CD14-positive monocyte (primary cell): ENCODE results near the gene CALR3. TPM values are rescaled to one million over a fixed set of nuclear protein-coding genes. Genes with fewer than 3 reads are reported as not detected.

ENCODE experiments used
- DNase-seq, 3 donors: peaks; one replicate each; pipeline ENCODE4 v3.0.0-alpha.2; 2011 to 2022
- H2AFZ ChIP-seq: 2 replicates; pipeline ENCODE4 v1.6.0; 2012; ENCODE audit warnings: mild to moderate bottlenecking, low read depth, low read length, inconsistent platforms; ENCODE audit not compliant: insufficient read depth, poor library complexity, severe bottlenecking
- H3K27ac ChIP-seq, 2 donors: 1 replicate in 1 of 2; 2 replicates in 1 of 2; pipeline ENCODE4 v1.5.1; 2012 to 2013; ENCODE audit warnings: low read length in 2 of 2, control low read depth in 1 of 2, inconsistent platforms in 1 of 2, low read depth in 1 of 2, mild to moderate bottlenecking in 1 of 2
- H3K27me3 ChIP-seq, 2 donors: one replicate each; pipeline versions ENCODE4 v1.6.0 to v1.6.1; 2011 to 2013; ENCODE audit warnings: low read length in 2 of 2; ENCODE audit not compliant: control insufficient read depth in 2 of 2, insufficient read depth in 2 of 2
- H3K36me3 ChIP-seq, 2 donors: replicated peaks in 1 of 2; 1 replicate in 1 of 2; 2 replicates in 1 of 2; pipeline versions ENCODE4 v1.5.1 to v1.6.1; 2012 to 2013; ENCODE audit warnings: low read length in 2 of 2, control low read depth in 1 of 2, inconsistent platforms in 1 of 2, mild to moderate bottlenecking in 1 of 2; ENCODE audit not compliant: insufficient read depth in 2 of 2, control insufficient read depth in 1 of 2
- H3K4me1 ChIP-seq, 2 donors: 1 replicate in 1 of 2; 2 replicates in 1 of 2; pipeline versions ENCODE4 v1.5.1 to v1.6.1; 2012 to 2013; ENCODE audit warnings: low read length in 2 of 2, control low read depth in 1 of 2, inconsistent platforms in 1 of 2, mild to moderate bottlenecking in 1 of 2, moderate library complexity in 1 of 2; ENCODE audit not compliant: insufficient read depth in 2 of 2, control insufficient read depth in 1 of 2
- H3K4me2 ChIP-seq: replicated peaks from 2 replicates; pipeline ENCODE3; 2012; ENCODE audit warnings: low read length, moderate library complexity, mild to moderate bottlenecking; ENCODE audit not compliant: poor library complexity, severe bottlenecking; ENCODE audit errors: extremely low read depth
- H3K4me3 ChIP-seq, 3 experiments: fragments of 200-600 bp in 1 of 3; sonication (generic) in 1 of 3; replicated peaks in 1 of 3; 1 replicate in 2 of 3; 2 replicates in 1 of 3; pipeline ENCODE4 v1.5.1; 2011 to 2013; ENCODE audit warnings: low read length in 3 of 3, mild to moderate bottlenecking in 3 of 3, control low read depth in 2 of 3, low read depth in 2 of 3, inconsistent platforms in 1 of 3, moderate library complexity in 1 of 3
- H3K79me2 ChIP-seq: 2 replicates; pipeline ENCODE4 v1.6.0; 2012; ENCODE audit warnings: mild to moderate bottlenecking, control low read depth, inconsistent platforms, low read length, moderate library complexity; ENCODE audit not compliant: insufficient read depth
- H3K9ac ChIP-seq: 2 replicates; pipeline ENCODE4 v1.6.0; 2017; ENCODE audit warnings: low read length, mild to moderate bottlenecking; ENCODE audit not compliant: insufficient read depth, poor library complexity, severe bottlenecking
- H3K9me3 ChIP-seq, 2 donors: replicated peaks in 1 of 2; 1 replicate in 1 of 2; 2 replicates in 1 of 2; pipeline versions ENCODE4 v1.5.1 to v1.6.1; 2012 to 2013; ENCODE audit warnings: low read length in 2 of 2, control low read depth in 1 of 2; ENCODE audit not compliant: control insufficient read depth in 1 of 2, insufficient read depth in 1 of 2
- H4K20me1 ChIP-seq: 2 replicates; pipeline ENCODE4 v1.6.0; 2012; ENCODE audit warnings: mild to moderate bottlenecking, low read length, control low read depth, moderate library complexity; ENCODE audit not compliant: insufficient read depth
- H3K27ac Mint-ChIP-seq, 7 donors: one replicate each; pipeline ENCODE4 v1.8.0; 2020; ENCODE audit warnings: mild to moderate bottlenecking in 7 of 7, mixed read lengths in 7 of 7, moderate library complexity in 6 of 7, inconsistent platforms in 2 of 7
- H3K27me3 Mint-ChIP-seq, 3 donors: one replicate each; pipeline ENCODE4 v1.8.0; 2021 to 2022; ENCODE audit warnings: low read depth in 3 of 3, mild to moderate bottlenecking in 3 of 3, mixed read lengths in 3 of 3, moderate library complexity in 3 of 3, inconsistent platforms in 1 of 3
- H3K36me3 Mint-ChIP-seq, 2 donors: one replicate each; pipeline ENCODE4 v1.8.0; 2020; ENCODE audit warnings: mixed read lengths in 2 of 2, inconsistent platforms in 1 of 2, mild to moderate bottlenecking in 1 of 2
- H3K4me1 Mint-ChIP-seq: one replicate; pipeline ENCODE4 v1.8.0; 2020; ENCODE audit warnings: mild to moderate bottlenecking, mixed read lengths
- H3K4me3 Mint-ChIP-seq, 2 donors: one replicate each; pipeline ENCODE4 v1.8.0; 2020; ENCODE audit warnings: mild to moderate bottlenecking in 2 of 2, mixed read lengths in 2 of 2, moderate library complexity in 1 of 2
- H3K9me3 Mint-ChIP-seq, 7 donors: one replicate each; pipeline ENCODE4 v1.8.0; 2020 to 2022; ENCODE audit warnings: mixed read lengths in 7 of 7, mild to moderate bottlenecking in 6 of 7, moderate library complexity in 6 of 7, inconsistent platforms in 2 of 7
- WGBS: methylation state at CpG from one replicate; pipeline ENCODE4 v1.1.5; 2013; ENCODE audit warnings: missing lambda C conversion rate; ENCODE audit not compliant: insufficient coverage; 5-methylcytosine and 5-hydroxymethylcytosine counted together
- intact Hi-C, 2 donors: fragments of 100-400 bp; cut with micrococcal nuclease; formaldehyde crosslinking; loops; one replicate each; pipeline versions ENCODE4 v1.15.0 to v1.15.1; 2023
- polyA plus RNA-seq, 3 donors: library from polyadenylated mRNA; depleted of rRNA in 1 of 3; unstranded in 2 of 3; stranded (reverse) in 1 of 3; fragments of 300-500 nt in 2 of 3; fragments of >200 nt in 1 of 3; fragmentation: Illumina TruSeq in 2 of 3; gene quantifications; 1 replicate in 2 of 3; 2 replicates in 1 of 3; pipeline ENCODE4 v1.2.3, GENCODE V29; 2012 to 2021
- TF ChIP-seq, protein P1 (sequence below): fragments of 200-600 bp; IDR thresholded peaks from one replicate; pipeline ENCODE4 v1.8.0; 2022; ENCODE audit warnings: antibody characterized with exemption, mild to moderate bottlenecking

Gene CALR3
- polyA plus RNA-seq, 3 donors: not detected

DNA sequence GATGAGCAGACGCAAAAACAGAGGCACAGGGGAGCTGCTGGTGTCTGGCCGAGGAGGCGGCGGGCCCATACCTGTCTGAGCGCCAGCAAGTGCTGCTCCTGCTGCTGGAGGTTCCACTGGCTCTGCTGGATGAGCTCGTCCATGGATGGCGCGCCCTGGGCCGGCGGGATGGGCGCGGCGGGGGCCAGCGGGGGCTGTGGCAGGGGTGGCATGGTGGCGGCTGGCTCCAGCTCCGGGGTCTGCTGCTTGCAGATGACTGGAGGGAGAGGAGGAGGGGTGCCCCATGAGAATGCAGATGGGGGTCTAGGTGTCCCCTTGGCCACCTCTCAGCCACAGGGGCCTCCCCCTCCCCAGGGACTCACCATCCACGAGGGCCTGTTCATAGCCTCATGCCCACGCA is 39.4 kb upstream of the CALR3 start:
- no peak for DNase-seq
- Mint-ChIP-seq H3K27ac (no peak overlapping the region), H3K9me3 (no peaks in the 10 kb centered on the region), H3K27me3 (no peaks in the 10 kb centered on the region), H3K36me3 (peaks cover 78 to 99% of the 10 kb centered on the region in 2 donors), H3K4me3 (no peak overlapping the region), H3K4me1 (peaks cover 6% of the 10 kb centered on the region)
- no peak overlapping the region for H3K9ac ChIP-seq
- H2AFZ ChIP-seq: no peak overlapping the region
- H3K4me2 ChIP-seq: no peak overlapping the region
- intact Hi-C loops: no loop called here
- H4K20me1 ChIP-seq: peaks cover 76% of the 10 kb centered on the region
- TF ChIP-seq, protein P1, sequence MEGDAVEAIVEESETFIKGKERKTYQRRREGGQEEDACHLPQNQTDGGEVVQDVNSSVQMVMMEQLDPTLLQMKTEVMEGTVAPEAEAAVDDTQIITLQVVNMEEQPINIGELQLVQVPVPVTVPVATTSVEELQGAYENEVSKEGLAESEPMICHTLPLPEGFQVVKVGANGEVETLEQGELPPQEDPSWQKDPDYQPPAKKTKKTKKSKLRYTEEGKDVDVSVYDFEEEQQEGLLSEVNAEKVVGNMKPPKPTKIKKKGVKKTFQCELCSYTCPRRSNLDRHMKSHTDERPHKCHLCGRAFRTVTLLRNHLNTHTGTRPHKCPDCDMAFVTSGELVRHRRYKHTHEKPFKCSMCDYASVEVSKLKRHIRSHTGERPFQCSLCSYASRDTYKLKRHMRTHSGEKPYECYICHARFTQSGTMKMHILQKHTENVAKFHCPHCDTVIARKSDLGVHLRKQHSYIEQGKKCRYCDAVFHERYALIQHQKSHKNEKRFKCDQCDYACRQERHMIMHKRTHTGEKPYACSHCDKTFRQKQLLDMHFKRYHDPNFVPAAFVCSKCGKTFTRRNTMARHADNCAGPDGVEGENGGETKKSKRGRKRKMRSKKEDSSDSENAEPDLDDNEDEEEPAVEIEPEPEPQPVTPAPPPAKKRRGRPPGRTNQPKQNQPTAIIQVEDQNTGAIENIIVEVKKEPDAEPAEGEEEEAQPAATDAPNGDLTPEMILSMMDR: no peak
- H3K4me1 ChIP-seq: no peaks in the 10 kb centered on the region
- no peak overlapping the region for H3K4me3 ChIP-seq
- WGBS: 98% methylated on average over 17 of the region's 18 CpGs
- peaks cover 49% of the 10 kb centered on the region for H3K79me2 ChIP-seq
- peaks cover 80 to 94% of the 10 kb centered on the region in 2 donors for H3K36me3 ChIP-seq
- no peaks in the 10 kb centered on the region for H3K9me3 ChIP-seq
- no peaks in the 10 kb centered on the region for H3K27me3 ChIP-seq
- no peak overlapping the region for H3K27ac ChIP-seq

DNA sequence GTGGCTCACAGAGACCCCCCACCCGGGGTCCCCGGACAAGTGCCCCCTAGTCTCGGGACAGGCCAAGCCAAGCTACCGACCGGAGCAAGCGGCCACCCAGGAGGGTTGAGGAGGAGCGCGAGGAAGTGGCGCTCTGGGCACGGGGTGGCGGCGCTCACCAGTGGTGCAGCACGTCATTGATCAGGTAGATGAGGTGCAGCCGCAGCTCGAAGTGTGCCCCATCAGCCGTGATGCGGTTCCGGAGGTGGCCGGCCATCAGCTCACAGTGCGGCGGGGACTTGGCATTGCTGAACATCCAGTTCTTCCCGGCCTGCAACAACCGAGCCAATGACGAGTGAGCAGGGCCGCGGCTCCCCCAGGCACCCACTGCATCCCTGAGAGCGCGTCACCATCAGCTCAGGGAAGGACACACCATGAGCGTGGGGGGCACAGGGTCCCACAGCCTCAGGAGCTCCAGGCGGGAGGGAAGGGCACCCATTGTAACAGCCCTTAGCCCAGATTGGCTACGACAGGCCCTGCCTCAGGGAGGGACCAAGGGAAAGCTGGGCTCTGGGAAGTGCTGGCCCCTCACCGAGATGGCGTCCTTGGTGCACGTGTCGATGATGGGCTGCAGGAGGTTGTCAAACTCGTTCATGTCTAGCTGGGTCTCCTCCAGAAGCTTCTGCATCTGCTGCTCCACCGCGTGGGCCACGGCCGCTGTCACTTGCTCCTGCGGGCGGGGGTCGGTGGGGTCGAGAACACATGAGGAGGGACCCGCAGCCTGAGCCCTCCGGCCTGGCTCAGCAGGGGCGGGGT is 36.7 kb upstream of the CALR3 start:
- H4K20me1 ChIP-seq: peaks cover 55% of the 10 kb centered on the region
- H3K36me3 Mint-ChIP-seq: peaks cover 88 to 100% of the 10 kb centered on the region in 2 donors
- intact Hi-C loops: no loop called here
- H3K27me3 ChIP-seq: no peaks in the 10 kb centered on the region
- DNase-seq: no peak
- no peaks in the 10 kb centered on the region for H3K27me3 Mint-ChIP-seq
- TF ChIP-seq, protein P1: no peak
- no peak overlapping the region for H3K27ac Mint-ChIP-seq
- no peak overlapping the region for H3K4me3 Mint-ChIP-seq
- H3K79me2 ChIP-seq: peaks cover 22% of the 10 kb centered on the region
- H3K4me1 Mint-ChIP-seq: peaks cover 1% of the 10 kb centered on the region
- peaks cover 94 to 100% of the 10 kb centered on the region in 2 donors for H3K36me3 ChIP-seq
- no peaks in the 10 kb centered on the region for H3K4me1 ChIP-seq
- H3K9me3 ChIP-seq: no peaks in the 10 kb centered on the region
- H3K9me3 Mint-ChIP-seq: no peaks in the 10 kb centered on the region
- H3K4me3 ChIP-seq: no peak overlapping the region
- H3K4me2 ChIP-seq: no peak overlapping the region
- no peak overlapping the region for H2AFZ ChIP-seq
- WGBS: 96% methylated on average over 44 of the region's 47 CpGs
- H3K9ac ChIP-seq: no peak overlapping the region
- no peak overlapping the region for H3K27ac ChIP-seq
